ENCODE data around the gene FBXW7.
"Not testable (repeated sequence)": the region's sequence is repeated elsewhere in the genome, so short reads cannot be mapped to it uniquely, and the experiment has no call there.

FBXW7 gene

GRCh38 chr4:152556283-152556682, 20.4 kb upstream of the FBXW7 start:
- no peak for TF ChIP-seq ARNTL (CRISPR knock-in tag; IDR thresholded peaks at IDR 0.05; ENCODE audit: borderline replicate concordance, low read depth)
- TF ChIP-seq CSRNP3 (CRISPR knock-in tag; IDR thresholded peaks at IDR 0.05), result no peak
- no peak for TF ChIP-seq ISL1 (CRISPR knock-in tag; IDR thresholded peaks at IDR 0.05)
- TF ChIP-seq ZFP30 (CRISPR knock-in tag; IDR thresholded peaks at IDR 0.05), result no peak
- no peak for TF ChIP-seq ZC3H10 (CRISPR knock-in tag; IDR thresholded peaks at IDR 0.05)
- ATAC-seq, result no peak

GRCh38 chr4:152554742-152555141, 18.9 kb upstream of the FBXW7 start:
- no peak for ATAC-seq
- TF ChIP-seq PPARA (CRISPR knock-in tag; IDR thresholded peaks at IDR 0.05; ENCODE audit: borderline replicate concordance) (no peak), ZFP30 (CRISPR knock-in tag; IDR thresholded peaks at IDR 0.05) (no peak), SNAI2 (CRISPR knock-in tag; IDR thresholded peaks at IDR 0.05) (no peak), ZFP3 (CRISPR knock-in tag; IDR thresholded peaks at IDR 0.05) (no peak), ZNF565 (CRISPR knock-in tag; conservative IDR thresholded peaks at IDR 0.05; ENCODE audit: low read depth) (no peak), CREB5 (CRISPR knock-in tag; IDR thresholded peaks at IDR 0.05; ENCODE audit: low read depth) (no peak), ARNTL (CRISPR knock-in tag; IDR thresholded peaks at IDR 0.05; ENCODE audit: borderline replicate concordance, low read depth) (no peak)

- ATAC-seq, result not testable (repeated sequence)
Measured at GRCh38 chr4:152550687-152551086, 14.8 kb upstream of the FBXW7 start.

GRCh38 chr4:152545088-152545487, 9.2 kb upstream of the FBXW7 start:
- TF ChIP-seq ZNF565 (CRISPR knock-in tag; conservative IDR thresholded peaks at IDR 0.05; ENCODE audit: low read depth), result no peak
- TF ChIP-seq ZC3H10 (CRISPR knock-in tag; IDR thresholded peaks at IDR 0.05), result no peak
- TF ChIP-seq SNAI2 (CRISPR knock-in tag; IDR thresholded peaks at IDR 0.05), result no peak
- TF ChIP-seq TOX (CRISPR knock-in tag; IDR thresholded peaks at IDR 0.05; ENCODE audit: borderline replicate concordance), result no peak
- TF ChIP-seq PPARA (CRISPR knock-in tag; IDR thresholded peaks at IDR 0.05; ENCODE audit: borderline replicate concordance), result no peak
- ATAC-seq, result no peak

- not testable (repeated sequence) for ATAC-seq
Measured at GRCh38 chr4:152544533-152544932, 8.6 kb upstream of the FBXW7 start.

- TF ChIP-seq TCF4 (CRISPR knock-in tag; IDR thresholded peaks at IDR 0.05; ENCODE audit: borderline replicate concordance) (no peak), ZNF565 (CRISPR knock-in tag; conservative IDR thresholded peaks at IDR 0.05; ENCODE audit: low read depth) (no peak), ZNF70 (CRISPR knock-in tag; IDR thresholded peaks at IDR 0.05) (no peak), ESRRG (CRISPR knock-in tag; IDR thresholded peaks at IDR 0.05) (no peak)
- ATAC-seq, result no peak
Measured at GRCh38 chr4:152540941-152541340, 5.0 kb upstream of the FBXW7 start.

- TF ChIP-seq ZNF70 (CRISPR knock-in tag; IDR thresholded peaks at IDR 0.05) (no peak), RARB (CRISPR knock-in tag; IDR thresholded peaks at IDR 0.05) (no peak), ZFP30 (CRISPR knock-in tag; IDR thresholded peaks at IDR 0.05) (no peak)
- ATAC-seq, result no peak
Measured at GRCh38 chr4:152540293-152540674, 4.4 kb upstream of the FBXW7 start.

GRCh38 chr4:152539556-152540292, 3.8 kb upstream of the FBXW7 start:
- TF ChIP-seq SNAI2 (CRISPR knock-in tag; IDR thresholded peaks at IDR 0.05) (no peak), ZNF565 (CRISPR knock-in tag; conservative IDR thresholded peaks at IDR 0.05; ENCODE audit: low read depth) (no peak), BACH2 (CRISPR knock-in tag; IDR thresholded peaks at IDR 0.05; ENCODE audit: borderline replicate concordance) (no peak), POU6F1 (CRISPR knock-in tag; IDR thresholded peaks at IDR 0.05; ENCODE audit: borderline replicate concordance, low read depth) (no peak), ZNF70 (CRISPR knock-in tag; IDR thresholded peaks at IDR 0.05) (no peak), PPARA (CRISPR knock-in tag; IDR thresholded peaks at IDR 0.05; ENCODE audit: borderline replicate concordance) (no peak), ARNTL (CRISPR knock-in tag; IDR thresholded peaks at IDR 0.05; ENCODE audit: borderline replicate concordance, low read depth) (no peak), ZC3H10 (CRISPR knock-in tag; IDR thresholded peaks at IDR 0.05) (no peak), TSHZ2 (CRISPR knock-in tag; IDR thresholded peaks at IDR 0.05) (no peak), TOX (CRISPR knock-in tag; IDR thresholded peaks at IDR 0.05; ENCODE audit: borderline replicate concordance) (no peak)

More at GRCh38 chr4:152539556-152540292, 3.8 kb upstream of the FBXW7 start:
- ATAC-seq, result no peak
